WTC11 (cell line): Measurements from ENCODE around the gene APOBEC3C. TPM values are rescaled to one million over a fixed set of nuclear protein-coding genes. Genes with fewer than 3 reads are reported as not detected.

Experiments
- ATAC-seq: fragments of 200-7000 bp; cut with Tn5 transposase; 2 replicates; pipeline ENCODE4 v1.10.0; 2021; ENCODE audit warnings: mild to moderate bottlenecking, moderate library complexity
- CTCF ChIA-PET: fragments of 300-600 bp; sonication (Branson Sonifier 250); formaldehyde crosslinking; loops from one replicate; lab custom pipeline; 2021; ENCODE audit warnings: antibody characterized with exemption; lab: Charles Lee
- POLR2A ChIA-PET: fragments of 350-600 bp; sonication (Branson Sonifier 250); formaldehyde crosslinking; loops from one replicate; lab custom pipeline; 2021; ENCODE audit warnings: antibody characterized with exemption; lab: Charles Lee
- DNase-seq: peaks from one replicate; pipeline ENCODE4 v3.0.0; 2021; ENCODE audit warnings: low spot score
- H3K27ac Mint-ChIP-seq: 2 replicates; pipeline ENCODE4 v1.8.0; 2021; ENCODE audit warnings: mixed read lengths
- H3K27me3 Mint-ChIP-seq: 2 replicates; pipeline ENCODE4 v1.8.0; 2021; ENCODE audit warnings: low read depth, mild to moderate bottlenecking, moderate library complexity, mixed read lengths
- H3K36me3 Mint-ChIP-seq: 2 replicates; pipeline ENCODE4 v1.8.0; 2021; ENCODE audit warnings: mixed read lengths
- H3K4me1 Mint-ChIP-seq: 2 replicates; pipeline ENCODE4 v1.8.0; 2022; ENCODE audit warnings: mixed read lengths
- H3K4me3 Mint-ChIP-seq: 2 replicates; pipeline ENCODE4 v1.8.0; 2021; ENCODE audit warnings: mild to moderate bottlenecking, moderate library complexity, mixed read lengths
- H3K9me3 Mint-ChIP-seq: 2 replicates; pipeline ENCODE4 v1.8.0; 2021; ENCODE audit warnings: mixed read lengths
- AFF4 ChIP-seq: sonication (generic); formaldehyde crosslinking; IDR thresholded peaks from 2 replicates; pipeline ENCODE4 v1.8.1; 2023; ENCODE audit warnings: mild to moderate bottlenecking, missing genetic modification reagents, borderline replicate concordance
- KAT7 ChIP-seq: sonication (generic); formaldehyde crosslinking; IDR thresholded peaks from 2 replicates; pipeline ENCODE4 v1.8.1; 2023; ENCODE audit warnings: missing genetic modification reagents, mild to moderate bottlenecking, borderline replicate concordance
- MLX ChIP-seq: sonication (generic); formaldehyde crosslinking; IDR thresholded peaks from 2 replicates; pipeline ENCODE4 v1.8.1; 2023; ENCODE audit warnings: mild to moderate bottlenecking, missing genetic modification reagents, moderate library complexity
- NFATC4 ChIP-seq: fragments of 250-450 bp; sonication (Bioruptor Pico); IDR thresholded peaks from 2 replicates; pipeline ENCODE4 v1.9.0; 2021; ENCODE audit warnings: mild to moderate bottlenecking
- NR2C2 ChIP-seq: sonication (generic); formaldehyde crosslinking; IDR thresholded peaks from 2 replicates; pipeline ENCODE4 v1.8.0; 2022; ENCODE audit warnings: mild to moderate bottlenecking, missing genetic modification reagents
- RELA ChIP-seq: sonication (generic); formaldehyde crosslinking; IDR thresholded peaks from 2 replicates; pipeline ENCODE4 v1.8.1; 2022; ENCODE audit warnings: missing genetic modification reagents, mild to moderate bottlenecking, borderline replicate concordance
- STAT6 ChIP-seq: sonication (generic); formaldehyde crosslinking; conservative IDR thresholded peaks from 2 replicates; pipeline ENCODE4 v1.8.1; 2023; ENCODE audit warnings: mild to moderate bottlenecking, low read depth, missing genetic modification reagents, moderate library complexity
- TCF7 ChIP-seq: sonication (generic); formaldehyde crosslinking; IDR thresholded peaks from 2 replicates; pipeline ENCODE4 v1.8.0; 2022; ENCODE audit warnings: mild to moderate bottlenecking, low read depth, missing genetic modification reagents, moderate library complexity
- ZNF263 ChIP-seq: sonication (generic); formaldehyde crosslinking; IDR thresholded peaks from 2 replicates; pipeline ENCODE4 v1.8.1; 2022; ENCODE audit warnings: low read depth, mild to moderate bottlenecking, moderate library complexity, missing genetic modification reagents
- ZNF532 ChIP-seq: fragments of 250-450 bp; sonication (Bioruptor Pico); IDR thresholded peaks from 2 replicates; pipeline ENCODE4 v1.9.0; 2021; ENCODE audit warnings: mild to moderate bottlenecking, borderline replicate concordance
- total RNA-seq: library from RNA; stranded (reverse); gene quantifications from 3 replicates; pipeline ENCODE4 v1.2.3, GENCODE V29; 2021
- TF ChIP-seq, protein P1 (sequence below): fragments of 250-450 bp; sonication (Bioruptor Pico); conservative IDR thresholded peaks from 2 replicates; pipeline ENCODE4 v1.9.0; 2021; ENCODE audit warnings: mild to moderate bottlenecking
- TF ChIP-seq, protein P2 (sequence below): sonication (generic); formaldehyde crosslinking; IDR thresholded peaks from 2 replicates; pipeline ENCODE4 v1.8.0; 2022; ENCODE audit warnings: mild to moderate bottlenecking, missing genetic modification reagents

APOBEC3C gene
- total RNA-seq, 1 experiment from 2014 or later, result 33.4 TPM

DNA sequence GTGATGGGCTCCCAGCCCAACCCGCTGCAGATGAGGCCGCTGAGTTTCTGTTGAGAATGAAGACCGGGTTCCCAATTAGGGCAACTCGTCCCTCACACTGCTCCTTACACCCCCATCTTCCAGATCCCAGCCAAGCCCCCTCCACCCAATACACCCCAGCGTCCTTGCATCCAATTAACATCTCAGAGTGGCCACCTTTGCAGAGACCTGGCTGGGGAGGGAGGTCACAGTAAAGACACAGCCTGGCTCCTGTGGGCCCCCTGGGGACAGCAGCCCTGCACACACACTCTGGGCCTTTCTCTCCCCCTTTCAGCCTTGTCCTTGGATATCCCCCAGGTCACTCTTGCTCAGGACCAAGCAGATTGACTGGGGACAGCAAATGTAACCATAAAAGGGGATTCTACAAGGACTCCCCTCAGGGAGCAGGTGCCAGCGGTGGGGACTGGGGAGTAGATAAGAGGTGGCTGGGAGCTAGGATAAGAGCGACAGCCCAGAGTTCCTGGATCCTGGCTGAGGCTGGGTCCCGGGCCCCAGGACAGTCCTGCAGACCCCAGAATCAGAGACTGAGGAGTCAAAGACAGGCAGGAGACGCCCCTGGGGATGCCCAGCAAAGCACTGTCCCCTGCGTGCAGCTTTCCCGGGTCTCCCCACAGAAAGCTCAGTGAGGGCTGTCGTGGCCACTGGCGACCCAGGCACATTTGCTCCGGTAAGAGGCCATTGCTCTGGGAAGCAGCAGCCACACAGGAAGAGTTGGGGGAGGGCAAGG is 48.3 kb upstream of the APOBEC3C start:
- H3K36me3 Mint-ChIP-seq, result no peaks in the 10 kb centered on the region
- ChIA-PET CTCF (interaction anchor here (1.2 to 1.6 kb wide), 3 partner anchors 37 to 96 kb away, joined by 3 to 6 read pairs (median 3); no protein-coding TSS in a partner anchor), POLR2A (no interaction called here)
- peaks cover 5% of the 10 kb centered on the region for H3K4me1 Mint-ChIP-seq
- no peak for ATAC-seq
- no peaks in the 10 kb centered on the region for H3K9me3 Mint-ChIP-seq
- DNase-seq, result no peak
- H3K27ac Mint-ChIP-seq, result no peak overlapping the region
- H3K4me3 Mint-ChIP-seq, result no peak overlapping the region
- no peaks in the 10 kb centered on the region; the same call in 1 of the 2 replicates for H3K27me3 Mint-ChIP-seq
- no peak for TF ChIP-seq TCF7 (CRISPR knock-in tag)
- TF ChIP-seq ZNF532 (CRISPR knock-in tag), result no peak
- TF ChIP-seq NFATC4 (CRISPR knock-in tag), result no peak
- no peak for TF ChIP-seq STAT6 (CRISPR knock-in tag)
- TF ChIP-seq MLX (CRISPR knock-in tag), result no peak
- TF ChIP-seq, protein P1, sequence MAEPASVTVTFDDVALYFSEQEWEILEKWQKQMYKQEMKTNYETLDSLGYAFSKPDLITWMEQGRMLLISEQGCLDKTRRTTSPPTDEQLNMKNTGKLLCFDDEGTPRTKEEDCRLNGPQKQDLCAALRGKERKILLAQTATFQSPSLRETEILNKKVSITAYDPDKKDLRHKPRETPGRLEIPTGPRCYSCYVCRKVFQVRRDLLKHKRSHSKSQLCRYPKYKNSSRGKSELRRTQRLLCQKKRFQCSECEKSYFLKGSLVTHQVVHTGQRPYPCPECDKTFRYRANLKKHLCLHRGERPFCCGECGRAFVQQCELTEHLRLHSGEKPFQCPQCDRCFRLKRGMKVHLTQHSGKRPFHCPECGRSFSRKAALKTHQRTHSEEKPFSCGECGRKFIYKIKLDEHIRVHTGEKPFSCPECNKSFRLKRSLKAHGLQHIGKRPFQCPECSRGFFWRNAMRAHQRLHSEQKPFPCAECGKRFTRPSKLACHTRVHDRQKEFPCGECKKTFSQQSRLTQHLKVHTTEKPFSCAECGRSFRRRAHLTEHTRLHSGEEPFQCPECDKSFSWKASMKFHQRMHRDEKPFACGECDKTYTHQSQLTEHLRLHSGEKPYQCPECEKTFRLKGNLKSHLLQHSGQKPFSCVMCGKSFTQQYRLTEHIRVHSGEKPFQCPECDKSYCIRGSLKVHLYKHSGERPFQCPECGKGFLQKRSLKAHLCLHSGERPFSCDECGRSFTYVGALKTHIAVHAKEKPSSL (CRISPR knock-in tag), result no peak
- TF ChIP-seq AFF4 (CRISPR knock-in tag), result no peak
- TF ChIP-seq, protein P2, sequence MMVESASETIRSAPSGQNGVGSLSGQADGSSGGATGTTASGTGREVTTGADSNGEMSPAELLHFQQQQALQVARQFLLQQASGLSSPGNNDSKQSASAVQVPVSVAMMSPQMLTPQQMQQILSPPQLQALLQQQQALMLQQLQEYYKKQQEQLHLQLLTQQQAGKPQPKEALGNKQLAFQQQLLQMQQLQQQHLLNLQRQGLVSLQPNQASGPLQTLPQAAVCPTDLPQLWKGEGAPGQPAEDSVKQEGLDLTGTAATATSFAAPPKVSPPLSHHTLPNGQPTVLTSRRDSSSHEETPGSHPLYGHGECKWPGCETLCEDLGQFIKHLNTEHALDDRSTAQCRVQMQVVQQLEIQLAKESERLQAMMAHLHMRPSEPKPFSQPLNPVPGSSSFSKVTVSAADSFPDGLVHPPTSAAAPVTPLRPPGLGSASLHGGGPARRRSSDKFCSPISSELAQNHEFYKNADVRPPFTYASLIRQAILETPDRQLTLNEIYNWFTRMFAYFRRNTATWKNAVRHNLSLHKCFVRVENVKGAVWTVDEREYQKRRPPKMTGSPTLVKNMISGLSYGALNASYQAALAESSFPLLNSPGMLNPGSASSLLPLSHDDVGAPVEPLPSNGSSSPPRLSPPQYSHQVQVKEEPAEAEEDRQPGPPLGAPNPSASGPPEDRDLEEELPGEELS (CRISPR knock-in tag), result no peak
- TF ChIP-seq NR2C2 (CRISPR knock-in tag), result no peak
- no peak for TF ChIP-seq RELA (CRISPR knock-in tag)
- TF ChIP-seq KAT7 (CRISPR knock-in tag), result no peak
- TF ChIP-seq ZNF263, result no peak
